Thyroid gland (tissue), 4 donors: ENCODE results near the gene DCDC2.

Experiments
- CTCF ChIP-seq, 6 experiments: fragments of 200-600 bp in 3 of 6; fragments of 450-650 bp in 3 of 6; sonication (generic) in 3 of 6; IDR thresholded peaks; one replicate each; pipeline ENCODE4 v1.5.1; 2016 to 2019; ENCODE audit warnings: antibody characterized with exemption in 6 of 6, mild to moderate bottlenecking in 2 of 6, inconsistent platforms in 1 of 6, moderate library complexity in 1 of 6
- POLR2A ChIP-seq, 2 donors: fragments of 450-650 bp; IDR thresholded peaks; one replicate each; pipeline ENCODE4 v1.6.1; 2017; ENCODE audit warnings: antibody characterized with exemption in 2 of 2, mild to moderate bottlenecking in 2 of 2, moderate library complexity in 1 of 2

GRCh38 chr6:24325978-24326377 is 31.9 kb downstream of the DCDC2 start:
- no peak for TF ChIP-seq CTCF (IDR thresholded peaks at IDR 0.05)
- no peak for TF ChIP-seq POLR2A (IDR thresholded peaks at IDR 0.05)
